SH-SY5Y (cell line): ENCODE measurements around the gene GRIA1.

Experiments
- GATA2 ChIP-seq: IDR thresholded peaks from 2 replicates; pipeline ENCODE4 v1.6.1; 2011; ENCODE audit warnings: mild to moderate bottlenecking, low read depth, low read length
- GATA3 ChIP-seq: IDR thresholded peaks from 2 replicates; pipeline ENCODE4 v1.6.1; 2011; ENCODE audit warnings: low read depth, mild to moderate bottlenecking, low read length, moderate library complexity

DNA sequence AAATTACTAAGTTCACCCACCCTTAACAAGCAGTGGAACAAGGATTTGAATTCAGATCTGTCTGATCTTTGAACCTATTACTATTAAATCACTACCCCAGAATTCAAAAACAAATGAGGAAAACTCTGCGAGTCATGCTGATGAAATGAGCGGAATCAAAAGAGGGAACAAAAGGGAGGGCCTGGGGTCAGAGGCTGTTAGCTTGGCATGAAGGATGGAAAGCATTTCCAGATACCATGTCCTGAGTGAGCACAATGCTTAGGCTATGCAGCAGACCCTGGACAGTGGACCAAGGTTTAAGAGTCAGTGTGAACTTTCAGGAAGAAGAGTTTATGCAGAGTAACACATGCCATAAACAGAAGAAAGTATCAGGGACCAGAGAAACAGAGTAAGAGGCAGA lies 30.5 kb downstream of the GRIA1 start:
- TF ChIP-seq GATA2 (no peak), GATA3 (no peak)
